ENCODE results near the gene MIS18A. TPM values are rescaled to one million over a fixed set of nuclear protein-coding genes. Genes with fewer than 3 reads are reported as not detected.

Gene MIS18A
- total RNA-seq, 6 experiments from 2014 or later: 1.2 to 5.1 (median 2.4) TPM

- no peaks in the 10 kb centered on the region for H3K27me3 ChIP-seq
- H3K4me1 ChIP-seq: no peaks in the 10 kb centered on the region
- H3K4me3 ChIP-seq: no peak overlapping the region
- DNase-seq (peak in 1 of 3 donors; percentile 43), ATAC-seq (no peak)
- no peaks in the 10 kb centered on the region for H3K9me3 ChIP-seq
- WGBS (ENCODE audit: insufficient coverage, low coverage, low lambda C conversion rate, missing lambda C conversion rate): 89% methylated on average over 3 of the region's 9 CpGs
- peaks cover 0 to 85% (median 30%) of the 10 kb centered on the region in 4 donors for H3K36me3 ChIP-seq
- TF ChIP-seq POLR2A (IDR thresholded peaks at IDR 0.05): no peak
- TF ChIP-seq, protein P1, sequence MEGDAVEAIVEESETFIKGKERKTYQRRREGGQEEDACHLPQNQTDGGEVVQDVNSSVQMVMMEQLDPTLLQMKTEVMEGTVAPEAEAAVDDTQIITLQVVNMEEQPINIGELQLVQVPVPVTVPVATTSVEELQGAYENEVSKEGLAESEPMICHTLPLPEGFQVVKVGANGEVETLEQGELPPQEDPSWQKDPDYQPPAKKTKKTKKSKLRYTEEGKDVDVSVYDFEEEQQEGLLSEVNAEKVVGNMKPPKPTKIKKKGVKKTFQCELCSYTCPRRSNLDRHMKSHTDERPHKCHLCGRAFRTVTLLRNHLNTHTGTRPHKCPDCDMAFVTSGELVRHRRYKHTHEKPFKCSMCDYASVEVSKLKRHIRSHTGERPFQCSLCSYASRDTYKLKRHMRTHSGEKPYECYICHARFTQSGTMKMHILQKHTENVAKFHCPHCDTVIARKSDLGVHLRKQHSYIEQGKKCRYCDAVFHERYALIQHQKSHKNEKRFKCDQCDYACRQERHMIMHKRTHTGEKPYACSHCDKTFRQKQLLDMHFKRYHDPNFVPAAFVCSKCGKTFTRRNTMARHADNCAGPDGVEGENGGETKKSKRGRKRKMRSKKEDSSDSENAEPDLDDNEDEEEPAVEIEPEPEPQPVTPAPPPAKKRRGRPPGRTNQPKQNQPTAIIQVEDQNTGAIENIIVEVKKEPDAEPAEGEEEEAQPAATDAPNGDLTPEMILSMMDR (IDR thresholded peaks at IDR 0.05): no peak
- intact Hi-C loops (cut with DNase I): no loop called here
- H3K27ac ChIP-seq: no peak overlapping the region
These were observed 38.9 kb upstream of the MIS18A start for GRCh38 chr21:32317726-32318125.

GRCh38 chr21:32316361-32317215, 37.7 kb upstream of the MIS18A start:
- peaks cover 0 to 79% (median 27%) of the 10 kb centered on the region in 4 donors for H3K36me3 ChIP-seq
- DNase-seq: peak in 1 of 3 donors; percentile 31
- no peaks in the 10 kb centered on the region for H3K4me1 ChIP-seq
- H3K27me3 ChIP-seq: no peaks in the 10 kb centered on the region
- H3K4me3 ChIP-seq: no peak overlapping the region
- H3K27ac ChIP-seq: no peak overlapping the region
- intact Hi-C loops (cut with DNase I): no loop called here
- no peaks in the 10 kb centered on the region for H3K9me3 ChIP-seq
- WGBS (ENCODE audit: insufficient coverage, low coverage, low lambda C conversion rate, missing lambda C conversion rate): 100% methylated on average over 1 of the region's 22 CpGs
- no peak for ATAC-seq
- TF ChIP-seq POLR2A (IDR thresholded peaks at IDR 0.05): no peak
- TF ChIP-seq, protein P1 (IDR thresholded peaks at IDR 0.05): no peak

DNA sequence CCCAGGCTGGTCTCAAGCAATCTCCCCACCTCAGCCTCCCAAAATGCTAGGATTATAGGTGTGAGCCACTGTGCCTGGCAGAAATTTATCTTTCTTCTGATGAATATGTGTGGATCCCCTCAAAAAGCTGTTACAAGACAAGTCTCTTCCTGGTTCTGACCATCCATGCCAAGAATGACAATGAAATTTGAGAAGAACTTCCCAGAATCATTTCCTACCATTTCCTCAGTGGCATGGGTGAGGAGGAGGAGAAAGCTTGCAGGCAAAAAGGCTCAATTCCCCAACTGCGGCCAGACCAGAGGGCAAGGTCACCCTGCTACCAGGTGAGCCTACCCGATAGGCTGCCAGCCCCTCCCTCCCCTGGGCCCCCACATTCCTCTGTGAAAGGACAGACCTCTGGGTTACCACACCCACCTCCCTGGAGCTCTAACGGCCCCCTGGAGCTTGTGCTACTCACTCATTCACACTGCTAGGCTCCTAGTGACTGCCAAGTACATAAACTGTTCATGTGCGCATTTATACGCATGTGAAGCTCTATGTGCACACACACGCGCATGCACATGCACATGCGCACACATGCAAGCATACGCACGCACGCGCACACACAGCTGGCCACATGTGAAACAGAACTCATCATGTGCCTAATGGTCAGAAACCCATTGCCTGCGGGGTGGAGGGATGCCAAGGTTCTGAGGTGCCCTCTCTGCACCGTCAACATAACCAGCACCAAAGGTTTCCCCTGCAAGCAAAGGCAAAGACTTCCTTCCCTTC, 36.8 kb upstream of the MIS18A start:
- H3K36me3 ChIP-seq: peaks cover 0 to 70% (median 26%) of the 10 kb centered on the region in 4 donors
- no peak overlapping the region for H3K27ac ChIP-seq
- intact Hi-C loops (cut with DNase I): no loop called here
- H3K4me1 ChIP-seq: no peaks in the 10 kb centered on the region
- no peak overlapping the region for H3K4me3 ChIP-seq
- H3K27me3 ChIP-seq: no peaks in the 10 kb centered on the region
- TF ChIP-seq, protein P1 (IDR thresholded peaks at IDR 0.05): no peak
- DNase-seq (peak in 1 of 3 donors; percentile 42), ATAC-seq (no peak)
- no CpG with 5 or more reads among the region's 14 CpGs for WGBS (ENCODE audit: insufficient coverage, low coverage, low lambda C conversion rate, missing lambda C conversion rate)
- no peaks in the 10 kb centered on the region for H3K9me3 ChIP-seq

DNA sequence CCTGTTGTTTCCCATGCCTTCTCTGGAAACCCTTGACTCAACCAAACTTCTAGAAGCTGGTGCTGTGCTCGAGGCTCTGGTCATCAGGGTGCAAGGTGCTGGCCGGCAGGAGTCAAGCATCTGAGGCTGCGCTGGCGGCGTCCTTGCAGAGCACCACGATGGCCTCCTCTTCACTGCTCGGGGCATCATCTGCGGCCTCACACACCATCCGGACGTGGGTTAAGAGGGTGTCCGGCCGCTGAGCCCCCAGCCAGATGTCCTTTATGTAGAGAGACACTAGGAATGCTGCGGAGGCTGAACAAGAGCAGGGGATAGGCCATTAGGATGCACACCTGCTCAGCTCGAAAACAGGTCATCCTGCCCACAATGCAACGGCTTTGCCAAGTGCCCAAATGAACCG, 36.0 kb upstream of the MIS18A start:
- TF ChIP-seq, protein P1 (IDR thresholded peaks at IDR 0.05): no peak
- TF ChIP-seq POLR2A (IDR thresholded peaks at IDR 0.05): no peak
- H3K36me3 ChIP-seq: peaks cover 0 to 61% (median 25%) of the 10 kb centered on the region in 4 donors

More for the DNA sequence above, 36.0 kb upstream of the MIS18A start:
- Histone ChIP-seq H3K27me3 (no peaks in the 10 kb centered on the region), H3K4me3 (no peak overlapping the region), H3K4me1 (no peaks in the 10 kb centered on the region), H3K27ac (no peak overlapping the region), H3K9me3 (no peaks in the 10 kb centered on the region)
- DNase-seq (peak in 1 of 3 donors; percentile 26), ATAC-seq (no peak)
- intact Hi-C loops (cut with DNase I): no loop called here
- 96% methylated on average over 8 of the region's 16 CpGs for WGBS (ENCODE audit: insufficient coverage, low coverage, low lambda C conversion rate, missing lambda C conversion rate)
